ENCODE results near the gene CYP3A7.
"Not testable (repeated sequence)": the region's sequence is repeated elsewhere in the genome, so short reads cannot be mapped to it uniquely, and the experiment has no call there.

The CYP3A7 gene

GRCh38 chr7:99769494-99769893 lies 34.5 kb upstream of the CYP3A7 start:
- 70% methylated on average over 3 of the region's 3 CpGs for WGBS
- H4K8ac ChIP-seq (ENCODE audit: low read length); H2BK12ac ChIP-seq (ENCODE audit: low read length in 2 of 2); H3K9ac ChIP-seq (ENCODE audit: low read length); H4K91ac ChIP-seq (ENCODE audit: low read length); H3K79me1 ChIP-seq (replicated peaks; ENCODE audit: low read length, poor library complexity, severe bottlenecking); H3K27ac ChIP-seq (ENCODE audit: low read length, poor library complexity, severe bottlenecking); H3K36me3 ChIP-seq (ENCODE audit: control insufficient read depth in 1 of 2, insufficient read depth in 2 of 2, low read depth in 1 of 2, low read length in 2 of 2); H2BK15ac ChIP-seq (ENCODE audit: low read depth, poor library complexity, severe bottlenecking); H3K4me3 ChIP-seq (ENCODE audit: insufficient read depth in 1 of 2, low read depth in 1 of 2, low read length in 2 of 2); H3K4ac ChIP-seq (ENCODE audit: low read depth in 1 of 2, low read length in 2 of 2); DNase-seq; H3K4me2 ChIP-seq (ENCODE audit: low read length, poor library complexity, severe bottlenecking); H2BK5ac ChIP-seq (ENCODE audit: low read depth, low read length, poor library complexity, severe bottlenecking); H3K14ac ChIP-seq (ENCODE audit: low read length in 2 of 2); H2BK120ac ChIP-seq (ENCODE audit: low read depth, low read length); H3K18ac ChIP-seq (ENCODE audit: low read depth in 1 of 2, low read length in 2 of 2); H3K4me1 ChIP-seq (ENCODE audit: control insufficient read depth, insufficient read depth, low read depth, low read length); H2AFZ ChIP-seq (ENCODE audit: low read depth, low read length); H3K9me3 ChIP-seq (ENCODE audit: control insufficient read depth, low read length); H3K23ac ChIP-seq (ENCODE audit: low read length in 2 of 2); H2AK5ac ChIP-seq (ENCODE audit: low read length, severe bottlenecking): not testable (repeated sequence)
- peaks cover 2 to 26% of the 10 kb centered on the region in 2 experiments for H3K27me3 ChIP-seq (ENCODE audit: control insufficient read depth in 1 of 2, insufficient read depth in 1 of 2, low read length in 2 of 2)

GRCh38 chr7:99768471-99768870 lies 33.5 kb upstream of the CYP3A7 start:
- WGBS, result 86% methylated on average over 2 of the region's 2 CpGs
- Histone ChIP-seq H2BK15ac (ENCODE audit: low read depth, poor library complexity, severe bottlenecking) (no peak overlapping the region), H3K4me3 (ENCODE audit: insufficient read depth in 1 of 2, low read depth in 1 of 2, low read length in 2 of 2) (no peak overlapping the region), H2AK5ac (ENCODE audit: low read length, severe bottlenecking) (no peak overlapping the region), H2BK5ac (ENCODE audit: low read depth, low read length, poor library complexity, severe bottlenecking) (no peak overlapping the region), H3K18ac (ENCODE audit: low read depth in 1 of 2, low read length in 2 of 2) (no peak overlapping the region), H3K4me1 (ENCODE audit: control insufficient read depth, insufficient read depth, low read depth, low read length) (no peaks in the 10 kb centered on the region), H3K14ac (ENCODE audit: low read length in 2 of 2) (no peak overlapping the region), H3K9me3 (ENCODE audit: control insufficient read depth, low read length) (no peaks in the 10 kb centered on the region), H3K23ac (ENCODE audit: low read length in 2 of 2) (no peak overlapping the region), H2BK120ac (ENCODE audit: low read depth, low read length) (no peak overlapping the region), H2BK12ac (ENCODE audit: low read length in 2 of 2) (no peak overlapping the region), H3K27me3 (ENCODE audit: control insufficient read depth in 1 of 2, insufficient read depth in 1 of 2, low read length in 2 of 2) (peaks cover 4 to 26% of the 10 kb centered on the region in 2 experiments), H3K4ac (ENCODE audit: low read depth in 1 of 2, low read length in 2 of 2) (no peak overlapping the region), H4K91ac (ENCODE audit: low read length) (no peak overlapping the region), H3K36me3 (ENCODE audit: control insufficient read depth in 1 of 2, insufficient read depth in 2 of 2, low read depth in 1 of 2, low read length in 2 of 2) (no peaks in the 10 kb centered on the region), H4K8ac (ENCODE audit: low read length) (no peak overlapping the region), H3K9ac (ENCODE audit: low read length) (no peak overlapping the region), H3K79me1 (replicated peaks; ENCODE audit: low read length, poor library complexity, severe bottlenecking) (no peaks in the 10 kb centered on the region), H2AFZ (ENCODE audit: low read depth, low read length) (no peak overlapping the region), H3K27ac (ENCODE audit: low read length, poor library complexity, severe bottlenecking) (no peak overlapping the region), H3K4me2 (ENCODE audit: low read length, poor library complexity, severe bottlenecking) (no peak overlapping the region)
- no peak for DNase-seq

GRCh38 chr7:99767662-99768061 lies 32.7 kb upstream of the CYP3A7 start:
- Histone ChIP-seq H3K79me1 (replicated peaks; ENCODE audit: low read length, poor library complexity, severe bottlenecking) (no peaks in the 10 kb centered on the region), H3K14ac (ENCODE audit: low read length in 2 of 2) (no peak overlapping the region), H3K9me3 (ENCODE audit: control insufficient read depth, low read length) (no peaks in the 10 kb centered on the region), H4K8ac (ENCODE audit: low read length) (no peak overlapping the region), H3K18ac (ENCODE audit: low read depth in 1 of 2, low read length in 2 of 2) (no peak overlapping the region), H3K4me2 (ENCODE audit: low read length, poor library complexity, severe bottlenecking) (no peak overlapping the region), H3K36me3 (ENCODE audit: control insufficient read depth in 1 of 2, insufficient read depth in 2 of 2, low read depth in 1 of 2, low read length in 2 of 2) (no peaks in the 10 kb centered on the region), H2BK15ac (ENCODE audit: low read depth, poor library complexity, severe bottlenecking) (no peak overlapping the region), H3K27me3 (ENCODE audit: control insufficient read depth in 1 of 2, insufficient read depth in 1 of 2, low read length in 2 of 2) (peaks cover 4 to 24% of the 10 kb centered on the region in 2 experiments), H2AK5ac (ENCODE audit: low read length, severe bottlenecking) (no peak overlapping the region), H2AFZ (ENCODE audit: low read depth, low read length) (no peak overlapping the region), H2BK12ac (ENCODE audit: low read length in 2 of 2) (no peak overlapping the region), H2BK120ac (ENCODE audit: low read depth, low read length) (no peak overlapping the region), H2BK5ac (ENCODE audit: low read depth, low read length, poor library complexity, severe bottlenecking) (no peak overlapping the region), H3K9ac (ENCODE audit: low read length) (no peak overlapping the region), H3K23ac (ENCODE audit: low read length in 2 of 2) (no peak overlapping the region), H3K4me3 (ENCODE audit: insufficient read depth in 1 of 2, low read depth in 1 of 2, low read length in 2 of 2) (no peak overlapping the region), H4K91ac (ENCODE audit: low read length) (no peak overlapping the region), H3K4ac (ENCODE audit: low read depth in 1 of 2, low read length in 2 of 2) (no peak overlapping the region), H3K4me1 (ENCODE audit: control insufficient read depth, insufficient read depth, low read depth, low read length) (peaks cover 2% of the 10 kb centered on the region), H3K27ac (ENCODE audit: low read length, poor library complexity, severe bottlenecking) (no peak overlapping the region)
- no peak for DNase-seq
- no CpG with 5 or more reads among the region's 1 CpG for WGBS

- H3K4me3 ChIP-seq (ENCODE audit: insufficient read depth in 1 of 2, low read depth in 1 of 2, low read length in 2 of 2), result no peak overlapping the region
- H3K79me1 ChIP-seq (replicated peaks; ENCODE audit: low read length, poor library complexity, severe bottlenecking), result no peaks in the 10 kb centered on the region
- no peak overlapping the region for H2BK15ac ChIP-seq (ENCODE audit: low read depth, poor library complexity, severe bottlenecking)
- H2BK12ac ChIP-seq (ENCODE audit: low read length in 2 of 2), result no peak overlapping the region
- no peak for DNase-seq
- H3K18ac ChIP-seq (ENCODE audit: low read depth in 1 of 2, low read length in 2 of 2), result no peak overlapping the region
- H3K9me3 ChIP-seq (ENCODE audit: control insufficient read depth, low read length), result no peaks in the 10 kb centered on the region
- peaks cover 4 to 15% of the 10 kb centered on the region in 2 experiments for H3K27me3 ChIP-seq (ENCODE audit: control insufficient read depth in 1 of 2, insufficient read depth in 1 of 2, low read length in 2 of 2)
- no peak overlapping the region for H2BK5ac ChIP-seq (ENCODE audit: low read depth, low read length, poor library complexity, severe bottlenecking)
- no peak overlapping the region for H4K91ac ChIP-seq (ENCODE audit: low read length)
- no peak overlapping the region for H2BK120ac ChIP-seq (ENCODE audit: low read depth, low read length)
- H4K8ac ChIP-seq (ENCODE audit: low read length), result no peak overlapping the region
- H2AFZ ChIP-seq (ENCODE audit: low read depth, low read length), result no peak overlapping the region
- H3K9ac ChIP-seq (ENCODE audit: low read length), result no peak overlapping the region
- H3K4me2 ChIP-seq (ENCODE audit: low read length, poor library complexity, severe bottlenecking), result no peak overlapping the region
- WGBS, result 96% methylated on average over 3 of the region's 3 CpGs
- H3K36me3 ChIP-seq (ENCODE audit: control insufficient read depth in 1 of 2, insufficient read depth in 2 of 2, low read depth in 1 of 2, low read length in 2 of 2), result no peaks in the 10 kb centered on the region
- no peak overlapping the region for H2AK5ac ChIP-seq (ENCODE audit: low read length, severe bottlenecking)
- H3K23ac ChIP-seq (ENCODE audit: low read length in 2 of 2), result no peak overlapping the region
- no peak overlapping the region for H3K27ac ChIP-seq (ENCODE audit: low read length, poor library complexity, severe bottlenecking)
- no peak overlapping the region for H3K4ac ChIP-seq (ENCODE audit: low read depth in 1 of 2, low read length in 2 of 2)
- peaks cover 2% of the 10 kb centered on the region for H3K4me1 ChIP-seq (ENCODE audit: control insufficient read depth, insufficient read depth, low read depth, low read length)
- no peak overlapping the region for H3K14ac ChIP-seq (ENCODE audit: low read length in 2 of 2)
Measured at GRCh38 chr7:99766484-99767099, 31.6 kb upstream of the CYP3A7 start.
